ENCODE measurements around the gene TEX47.

DNA sequence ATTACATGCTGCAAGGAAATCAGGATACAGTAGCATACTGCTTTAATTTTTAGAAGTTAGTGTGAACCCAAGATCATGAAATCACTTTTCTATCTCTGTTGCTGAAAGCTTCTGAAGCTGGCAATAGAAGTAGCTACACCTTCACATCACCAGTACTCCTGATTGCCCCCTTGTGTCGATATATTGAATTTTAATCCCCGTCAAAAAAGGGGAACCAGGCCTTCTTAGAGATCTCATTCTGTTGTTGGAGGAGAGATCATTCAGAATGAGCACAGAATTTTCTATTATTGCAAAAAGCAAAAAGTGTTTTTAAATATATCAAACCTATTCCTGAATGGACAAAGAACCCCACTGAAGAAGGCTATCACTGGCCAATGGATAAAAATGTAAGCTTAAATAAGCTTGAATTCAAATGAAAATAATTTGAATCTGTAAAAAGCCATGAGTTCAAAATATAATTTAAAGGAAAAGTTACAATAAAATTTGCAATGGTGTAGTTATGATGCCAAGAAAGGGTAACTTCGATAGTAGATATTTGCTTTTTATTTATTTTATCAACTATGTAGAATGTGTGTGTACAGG lies 39.7 kb upstream of the TEX47 start:
- peak; percentile 33 to 67 (median 51) for TF ChIP-seq CTCF (IDR thresholded peaks at IDR 0.05)
- no peak for TF ChIP-seq POLR2A (IDR thresholded peaks at IDR 0.05)

All from body of pancreas (tissue), 4 donors.